Epithelial cell of prostate (primary cell): ENCODE data around the gene DGAT2L6.
"Not testable (repeated sequence)": the region's sequence is repeated elsewhere in the genome, so short reads cannot be mapped to it uniquely, and the experiment has no call there.

Experiments
- DNase-seq: peaks from one replicate; pipeline ENCODE4 v3.0.0-alpha.2; 2011; ENCODE audit warnings: low read depth, low spot score
- H3K27ac ChIP-seq: fragments of 450-650 bp; 2 replicates; pipeline ENCODE4 v1.5.1; 2017; ENCODE audit warnings: mild to moderate bottlenecking

The DGAT2L6 gene

GRCh38 chrX:70190225-70190624 lies 12.9 kb downstream of the DGAT2L6 start:
- no peak overlapping the region for H3K27ac ChIP-seq
- DNase-seq, result no peak

- H3K27ac ChIP-seq, result no peak overlapping the region
- peak; percentile 16 for DNase-seq
Observed at GRCh38 chrX:70196961-70197720, 19.9 kb downstream of the DGAT2L6 start.

GRCh38 chrX:70201732-70202131 lies 24.4 kb downstream of the DGAT2L6 start:
- H3K27ac ChIP-seq, result no peak overlapping the region
- no peak for DNase-seq

DNA sequence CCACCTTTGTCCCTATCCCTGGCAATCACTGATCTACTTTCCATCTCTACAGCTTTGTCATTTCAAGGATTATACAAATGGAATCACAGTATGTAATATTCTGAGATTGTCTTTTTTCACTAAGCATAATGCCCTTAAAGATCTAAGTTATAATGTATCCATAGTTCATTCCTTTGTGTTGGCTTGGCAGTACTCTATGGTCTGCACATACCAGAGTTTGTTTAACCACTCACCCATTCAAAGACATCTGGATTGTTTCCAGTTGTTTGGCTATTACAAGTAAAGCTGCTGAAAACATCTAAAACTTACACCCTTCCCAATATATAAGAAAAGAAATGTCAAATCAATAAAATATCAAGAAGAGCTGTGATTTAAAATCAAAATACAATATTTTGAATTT lies 31.2 kb downstream of the DGAT2L6 start:
- H3K27ac ChIP-seq, result no peak overlapping the region
- no peak for DNase-seq

DNA sequence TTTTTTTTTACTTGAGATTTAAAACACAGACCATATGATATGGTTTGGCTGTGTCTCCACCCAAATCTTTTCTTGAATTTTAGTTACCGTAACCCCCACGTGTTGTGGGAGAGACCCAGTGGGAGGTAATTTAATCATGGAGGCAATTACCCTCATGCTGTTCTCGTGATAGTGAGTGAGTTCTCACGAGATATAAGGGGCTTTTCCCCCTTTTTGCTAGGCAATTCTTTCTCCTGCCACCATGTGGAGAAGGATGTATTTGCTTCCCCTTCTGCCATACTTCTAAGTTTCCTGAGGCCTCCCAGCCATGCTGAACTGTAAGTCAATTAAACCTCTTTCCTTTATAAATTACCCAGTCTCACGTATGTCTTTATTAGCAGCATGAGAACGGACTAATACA lies 32.3 kb downstream of the DGAT2L6 start:
- not testable (repeated sequence) for DNase-seq, H3K27ac ChIP-seq

GRCh38 chrX:70219938-70220764 lies 42.9 kb downstream of the DGAT2L6 start:
- peak overlapping the region; percentile 43 for H3K27ac ChIP-seq
- peak; percentile 73 for DNase-seq

GRCh38 chrX:70226048-70226447 lies 48.8 kb downstream of the DGAT2L6 start:
- no peak overlapping the region for H3K27ac ChIP-seq
- no peak for DNase-seq

- DNase-seq, result no peak
- H3K27ac ChIP-seq, result no peak overlapping the region
Observed at GRCh38 chrX:70226687-70227086, 49.4 kb downstream of the DGAT2L6 start.

GRCh38 chrX:70231666-70232065 lies 54.4 kb downstream of the DGAT2L6 start:
- H3K27ac ChIP-seq, result no peak overlapping the region
- no peak for DNase-seq

DNA sequence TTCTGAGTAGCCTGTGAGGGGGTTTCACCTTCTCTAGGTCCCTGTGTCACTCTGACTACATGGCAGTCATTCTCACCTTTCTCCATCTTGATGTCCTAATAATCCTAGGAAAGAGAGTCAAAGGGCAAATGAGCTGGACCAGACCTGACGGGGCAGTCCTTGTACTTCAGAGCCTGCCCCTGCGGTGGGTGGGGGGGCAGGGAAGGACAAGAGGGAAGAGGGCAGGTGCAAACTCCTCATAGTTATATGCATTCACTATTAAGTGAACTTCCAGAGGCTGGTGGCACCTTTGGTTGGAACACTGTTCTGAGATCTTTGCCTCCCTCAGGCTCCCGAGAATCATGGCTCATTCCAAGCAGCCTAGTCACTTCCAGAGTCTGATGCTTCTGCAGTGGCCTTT lies 57.1 kb downstream of the DGAT2L6 start, which contains the start of gene AWAT1:
TSS of gene AWAT1 (plus strand) at position 301 of the 400 bp plus-strand sequence. CDS start at position 342, 41 bp downstream.
- no peak for DNase-seq
- H3K27ac ChIP-seq, result no peak within 1 kb of the TSS

GRCh38 chrX:70240751-70241150 lies 63.5 kb downstream of the DGAT2L6 start:
- no peak for DNase-seq
- no peak overlapping the region for H3K27ac ChIP-seq

GRCh38 chrX:70241501-70241900 lies 64.2 kb downstream of the DGAT2L6 start:
- no peak overlapping the region for H3K27ac ChIP-seq
- no peak for DNase-seq

- H3K27ac ChIP-seq, result peak overlapping the region; percentile 15
- DNase-seq, result not testable (repeated sequence)
Observed at GRCh38 chrX:70243601-70244000, 66.3 kb downstream of the DGAT2L6 start.

DNA sequence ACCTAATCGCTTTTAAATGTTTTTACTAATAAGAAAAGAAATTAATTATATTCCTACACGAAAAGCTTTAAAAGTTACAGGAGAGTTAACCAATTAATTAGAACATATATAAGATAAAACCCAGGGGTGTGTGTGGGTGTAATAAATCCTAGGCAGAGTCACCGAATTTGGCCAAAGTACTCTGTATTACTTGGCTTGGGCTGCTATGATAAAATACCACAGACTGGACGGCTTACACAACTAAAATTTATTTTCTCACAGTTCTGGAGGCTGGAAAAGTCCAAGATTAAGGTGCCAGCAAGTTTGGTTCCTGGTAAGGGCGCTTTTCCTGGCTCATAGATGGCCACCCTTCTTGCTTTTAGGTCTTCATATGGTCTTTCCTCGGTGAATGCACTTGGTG lies 67.6 kb downstream of the DGAT2L6 start:
- no peak overlapping the region for H3K27ac ChIP-seq
- DNase-seq, result no peak

- H3K27ac ChIP-seq, result no peak overlapping the region
- no peak for DNase-seq
Observed at GRCh38 chrX:70247252-70247651, 70.0 kb downstream of the DGAT2L6 start.

GRCh38 chrX:70252491-70252890 lies 75.2 kb downstream of the DGAT2L6 start:
- no peak for DNase-seq
- peak overlapping the region; percentile 96 for H3K27ac ChIP-seq

GRCh38 chrX:70253377-70254062 lies 76.2 kb downstream of the DGAT2L6 start:
- no peak for DNase-seq
- peak overlapping the region; percentile 96 for H3K27ac ChIP-seq

- no peak for DNase-seq
- H3K27ac ChIP-seq, result peak overlapping the region; percentile 96
Observed at GRCh38 chrX:70254063-70254400, 76.7 kb downstream of the DGAT2L6 start.

- H3K27ac ChIP-seq, result peak overlapping the region; percentile 96
Observed at GRCh38 chrX:70254909-70255308, 77.6 kb downstream of the DGAT2L6 start.

More at GRCh38 chrX:70254909-70255308, 77.6 kb downstream of the DGAT2L6 start:
- DNase-seq, result no peak
